Measurements from ENCODE around the gene DSG1.
"Not testable (repeated sequence)": the region's sequence is repeated elsewhere in the genome, so short reads cannot be mapped to it uniquely, and the experiment has no call there.

DSG1 gene

GRCh38 chr18:31353336-31353735, 35.4 kb downstream of the DSG1 start:
- DNase-seq (ENCODE audit: low read depth), result not testable (repeated sequence)

- no peak for DNase-seq (ENCODE audit: low read depth)
Measured at GRCh38 chr18:31354990-31355389, 37.0 kb downstream of the DSG1 start.

GRCh38 chr18:31356025-31356424, 38.1 kb downstream of the DSG1 start:
- no peak for DNase-seq (ENCODE audit: low read depth)

- DNase-seq (ENCODE audit: low read depth), result no peak
Measured at GRCh38 chr18:31364190-31364589, 46.2 kb downstream of the DSG1 start.

- DNase-seq (ENCODE audit: low read depth), result no peak
Measured at GRCh38 chr18:31369478-31369877, 51.5 kb downstream of the DSG1 start.

GRCh38 chr18:31371989-31372388, 54.0 kb downstream of the DSG1 start:
- DNase-seq (ENCODE audit: low read depth), result no peak

- no peak for DNase-seq (ENCODE audit: low read depth)
Measured at GRCh38 chr18:31373641-31374040, 55.7 kb downstream of the DSG1 start.

GRCh38 chr18:31376477-31376876, 58.5 kb downstream of the DSG1 start, which contains the start of gene DSG4:
Gene DSG4 (plus strand): TSS chr18:31376777. CDS start chr18:31376912, 135 bp downstream.
- no peak for DNase-seq (ENCODE audit: low read depth)

- DNase-seq (ENCODE audit: low read depth), result no peak
Measured at GRCh38 chr18:31380912-31381311, 63.0 kb downstream of the DSG1 start.

- DNase-seq (ENCODE audit: low read depth), result no peak
Measured at GRCh38 chr18:31382107-31382506, 64.1 kb downstream of the DSG1 start.

- no peak for DNase-seq (ENCODE audit: low read depth)
Measured at GRCh38 chr18:31386741-31387140, 68.8 kb downstream of the DSG1 start.

GRCh38 chr18:31393286-31393685, 75.3 kb downstream of the DSG1 start:
- no peak for DNase-seq (ENCODE audit: low read depth)

- no peak for DNase-seq (ENCODE audit: low read depth)
Measured at GRCh38 chr18:31396796-31397612, 79.0 kb downstream of the DSG1 start.

- DNase-seq (ENCODE audit: low read depth), result no peak
Measured at GRCh38 chr18:31398191-31398590, 80.2 kb downstream of the DSG1 start.

GRCh38 chr18:31399306-31400032, 81.5 kb downstream of the DSG1 start:
- DNase-seq (ENCODE audit: low read depth), result no peak

- no peak for DNase-seq (ENCODE audit: low read depth)
Measured at GRCh38 chr18:31401156-31402025, 83.4 kb downstream of the DSG1 start.

- no peak for DNase-seq (ENCODE audit: low read depth)
Measured at GRCh38 chr18:31402026-31402373, 84.0 kb downstream of the DSG1 start.

- no peak for DNase-seq (ENCODE audit: low read depth)
Measured at GRCh38 chr18:31403409-31403808, 85.4 kb downstream of the DSG1 start.
